ENCODE data around the gene GEMIN4. TPM values are rescaled to one million over a fixed set of nuclear protein-coding genes. Genes with fewer than 3 reads are reported as not detected.
A peak's percentile ranks its signal among the peaks of the same experiment; 100 is the strongest.
"Not testable (repeated sequence)": the region's sequence is repeated elsewhere in the genome, so short reads cannot be mapped to it uniquely, and the experiment has no call there.

GEMIN4 gene
- total and polyA plus RNA-seq, 2 donors from 2014 or later = 4.6 to 14.8 TPM

GRCh38 chr17:703081-703875 is 48.8 kb downstream of the GEMIN4 start:
- Histone ChIP-seq H3K4me1 (ENCODE audit: control insufficient read depth in 2 of 3, insufficient read depth in 2 of 3, low read depth in 1 of 3, low read length in 3 of 3) (no peaks in the 10 kb centered on the region), H3K9ac (ENCODE audit: low read length in 3 of 3) (no peak overlapping the region), H3K27ac (ENCODE audit: low read depth in 2 of 2, low read length in 2 of 2) (no peak overlapping the region), H3K36me3 (ENCODE audit: control insufficient read depth in 2 of 3, insufficient read depth in 3 of 3, low read length in 3 of 3) (no peaks in the 10 kb centered on the region), H3K9me3 (ENCODE audit: control insufficient read depth in 2 of 3, insufficient read depth in 1 of 3, low read length in 3 of 3) (no peaks in the 10 kb centered on the region), H3K4me3 (ENCODE audit: low read length in 3 of 3) (no peak overlapping the region), H3K27me3 (ENCODE audit: control insufficient read depth, insufficient read depth, low read length) (no peaks in the 10 kb centered on the region)
- no peak for DNase-seq
- no peak for TF ChIP-seq CTCF (IDR thresholded peaks at IDR 0.05; ENCODE audit: borderline replicate concordance, extremely low read depth, insufficient read depth)
- FAIRE-seq = no peak
- intact Hi-C loops (cut with DNase I) = no loop called here

- H3K27me3 ChIP-seq (ENCODE audit: control insufficient read depth, insufficient read depth, low read length) = no peaks in the 10 kb centered on the region
- no peak overlapping the region for H3K4me3 ChIP-seq (ENCODE audit: low read length in 3 of 3)
- H3K9ac ChIP-seq (ENCODE audit: low read length in 3 of 3) = no peak overlapping the region
- no peaks in the 10 kb centered on the region for H3K9me3 ChIP-seq (ENCODE audit: control insufficient read depth in 2 of 3, insufficient read depth in 1 of 3, low read length in 3 of 3)
- peaks cover 0 to 13% (median 7%) of the 10 kb centered on the region in 3 donors for H3K36me3 ChIP-seq (ENCODE audit: control insufficient read depth in 2 of 3, insufficient read depth in 3 of 3, low read length in 3 of 3)
- DNase-seq = peak in 1 of 5 donors; percentile 57
- FAIRE-seq = peak; percentile 95
- H3K4me1 ChIP-seq (ENCODE audit: control insufficient read depth in 2 of 3, insufficient read depth in 2 of 3, low read depth in 1 of 3, low read length in 3 of 3) = no peaks in the 10 kb centered on the region
- no peak overlapping the region for H3K27ac ChIP-seq (ENCODE audit: low read depth in 2 of 2, low read length in 2 of 2)
- TF ChIP-seq CTCF (IDR thresholded peaks at IDR 0.05; ENCODE audit: borderline replicate concordance, extremely low read depth, insufficient read depth) = peak; percentile 42
- intact Hi-C loops (cut with DNase I) = no loop called here
Measured at GRCh38 chr17:700504-701094, 51.5 kb downstream of the GEMIN4 start.

GRCh38 chr17:699345-699744 is 52.7 kb downstream of the GEMIN4 start:
- H3K27ac ChIP-seq (ENCODE audit: low read depth in 2 of 2, low read length in 2 of 2) = no peak overlapping the region

GRCh38 chr17:698096-698495 is 54.0 kb downstream of the GEMIN4 start:
- DNase-seq; H3K4me1 ChIP-seq (ENCODE audit: control insufficient read depth in 2 of 3, insufficient read depth in 2 of 3, low read depth in 1 of 3, low read length in 3 of 3); H3K9me3 ChIP-seq (ENCODE audit: control insufficient read depth in 2 of 3, insufficient read depth in 1 of 3, low read length in 3 of 3); FAIRE-seq; H3K9ac ChIP-seq (ENCODE audit: low read length in 3 of 3); H3K27ac ChIP-seq (ENCODE audit: low read depth in 2 of 2, low read length in 2 of 2); H3K4me3 ChIP-seq (ENCODE audit: low read length in 3 of 3); H3K27me3 ChIP-seq (ENCODE audit: control insufficient read depth, insufficient read depth, low read length); intact Hi-C loops (cut with DNase I): not testable (repeated sequence)
- H3K36me3 ChIP-seq (ENCODE audit: control insufficient read depth in 2 of 3, insufficient read depth in 3 of 3, low read length in 3 of 3) = peaks cover 0 to 23% (median 12%) of the 10 kb centered on the region in 3 donors

More at GRCh38 chr17:699345-699744, 52.7 kb downstream of the GEMIN4 start:
- Histone ChIP-seq H3K36me3 (ENCODE audit: control insufficient read depth in 2 of 3, insufficient read depth in 3 of 3, low read length in 3 of 3) (peaks cover 0 to 19% (median 7%) of the 10 kb centered on the region in 3 donors), H3K4me1 (ENCODE audit: control insufficient read depth in 2 of 3, insufficient read depth in 2 of 3, low read depth in 1 of 3, low read length in 3 of 3) (no peaks in the 10 kb centered on the region), H3K9ac (ENCODE audit: low read length in 3 of 3) (no peak overlapping the region), H3K9me3 (ENCODE audit: control insufficient read depth in 2 of 3, insufficient read depth in 1 of 3, low read length in 3 of 3) (no peaks in the 10 kb centered on the region), H3K27me3 (ENCODE audit: control insufficient read depth, insufficient read depth, low read length) (no peaks in the 10 kb centered on the region), H3K4me3 (ENCODE audit: low read length in 3 of 3) (no peak overlapping the region)
- intact Hi-C loops (cut with DNase I) = no loop called here
- no peak for DNase-seq
- no peak for FAIRE-seq
- TF ChIP-seq CTCF (IDR thresholded peaks at IDR 0.05; ENCODE audit: borderline replicate concordance, extremely low read depth, insufficient read depth) = no peak

Data from kidney (tissue), 14 donors.